DND-41 (cell line): ENCODE measurements around the gene RBMS2.
"Not testable (repeated sequence)": the region's sequence is repeated elsewhere in the genome, so short reads cannot be mapped to it uniquely, and the experiment has no call there.

Experiments used
- EZH2 ChIP-seq: IDR thresholded peaks from 3 replicates; pipeline ENCODE4 v1.6.1; 2012; ENCODE audit warnings: borderline replicate concordance, low read depth, mild to moderate bottlenecking, moderate library complexity, low read length, inconsistent platforms; ENCODE audit not compliant: severe bottlenecking
- TF ChIP-seq, protein P1 (sequence below): IDR thresholded peaks from 2 replicates; pipeline ENCODE4 v1.5.1; 2012; ENCODE audit warnings: borderline replicate concordance, low read length, moderate library complexity, mild to moderate bottlenecking; ENCODE audit not compliant: poor library complexity, severe bottlenecking; ENCODE audit errors: extremely low read depth

GRCh38 chr12:56498126-56498902 is 23.3 kb upstream of the RBMS2 start:
- TF ChIP-seq, protein P1, sequence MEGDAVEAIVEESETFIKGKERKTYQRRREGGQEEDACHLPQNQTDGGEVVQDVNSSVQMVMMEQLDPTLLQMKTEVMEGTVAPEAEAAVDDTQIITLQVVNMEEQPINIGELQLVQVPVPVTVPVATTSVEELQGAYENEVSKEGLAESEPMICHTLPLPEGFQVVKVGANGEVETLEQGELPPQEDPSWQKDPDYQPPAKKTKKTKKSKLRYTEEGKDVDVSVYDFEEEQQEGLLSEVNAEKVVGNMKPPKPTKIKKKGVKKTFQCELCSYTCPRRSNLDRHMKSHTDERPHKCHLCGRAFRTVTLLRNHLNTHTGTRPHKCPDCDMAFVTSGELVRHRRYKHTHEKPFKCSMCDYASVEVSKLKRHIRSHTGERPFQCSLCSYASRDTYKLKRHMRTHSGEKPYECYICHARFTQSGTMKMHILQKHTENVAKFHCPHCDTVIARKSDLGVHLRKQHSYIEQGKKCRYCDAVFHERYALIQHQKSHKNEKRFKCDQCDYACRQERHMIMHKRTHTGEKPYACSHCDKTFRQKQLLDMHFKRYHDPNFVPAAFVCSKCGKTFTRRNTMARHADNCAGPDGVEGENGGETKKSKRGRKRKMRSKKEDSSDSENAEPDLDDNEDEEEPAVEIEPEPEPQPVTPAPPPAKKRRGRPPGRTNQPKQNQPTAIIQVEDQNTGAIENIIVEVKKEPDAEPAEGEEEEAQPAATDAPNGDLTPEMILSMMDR = not testable (repeated sequence)
- TF ChIP-seq EZH2 = not testable (repeated sequence)
